ENCODE data around the gene MCF2L.

MCF2L gene

GRCh38 chr13:113016526-113017295, 47.7 kb downstream of the MCF2L start:
- no peak for ATAC-seq
- TF ChIP-seq CSDC2 (CRISPR knock-in tag; IDR thresholded peaks at IDR 0.05) (no peak), SNAI2 (CRISPR knock-in tag; IDR thresholded peaks at IDR 0.05) (no peak), ZFP3 (CRISPR knock-in tag; IDR thresholded peaks at IDR 0.05) (no peak), ISL1 (CRISPR knock-in tag; IDR thresholded peaks at IDR 0.05) (no peak), POU6F1 (CRISPR knock-in tag; IDR thresholded peaks at IDR 0.05; ENCODE audit: borderline replicate concordance, low read depth) (no peak), TCF4 (CRISPR knock-in tag; IDR thresholded peaks at IDR 0.05; ENCODE audit: borderline replicate concordance) (no peak), TOX (CRISPR knock-in tag; IDR thresholded peaks at IDR 0.05; ENCODE audit: borderline replicate concordance) (no peak), RARB (CRISPR knock-in tag; IDR thresholded peaks at IDR 0.05) (no peak), ZNF565 (CRISPR knock-in tag; conservative IDR thresholded peaks at IDR 0.05; ENCODE audit: low read depth) (no peak)

- ATAC-seq: no peak
- TF ChIP-seq TSHZ2 (CRISPR knock-in tag; IDR thresholded peaks at IDR 0.05) (no peak), BACH2 (CRISPR knock-in tag; IDR thresholded peaks at IDR 0.05; ENCODE audit: borderline replicate concordance) (no peak), GLIS3 (CRISPR knock-in tag; IDR thresholded peaks at IDR 0.05) (no peak), TCF4 (CRISPR knock-in tag; IDR thresholded peaks at IDR 0.05; ENCODE audit: borderline replicate concordance) (no peak), ZNF8 (CRISPR knock-in tag; IDR thresholded peaks at IDR 0.05) (no peak), CREB5 (CRISPR knock-in tag; IDR thresholded peaks at IDR 0.05; ENCODE audit: low read depth) (no peak), RARB (CRISPR knock-in tag; IDR thresholded peaks at IDR 0.05) (no peak)
These were observed 48.6 kb downstream of the MCF2L start for GRCh38 chr13:113017506-113018215.

- no peak for ATAC-seq
- no peak for TF ChIP-seq ISL1 (CRISPR knock-in tag; IDR thresholded peaks at IDR 0.05)
- no peak for TF ChIP-seq PATZ1 (CRISPR knock-in tag; IDR thresholded peaks at IDR 0.05; ENCODE audit: borderline replicate concordance)
- TF ChIP-seq CSRNP3 (CRISPR knock-in tag; IDR thresholded peaks at IDR 0.05): no peak
- TF ChIP-seq POU6F1 (CRISPR knock-in tag; IDR thresholded peaks at IDR 0.05; ENCODE audit: borderline replicate concordance, low read depth): no peak
- no peak for TF ChIP-seq RARB (CRISPR knock-in tag; IDR thresholded peaks at IDR 0.05)
- TF ChIP-seq CREB5 (CRISPR knock-in tag; IDR thresholded peaks at IDR 0.05; ENCODE audit: low read depth): no peak
These were observed 49.9 kb downstream of the MCF2L start for GRCh38 chr13:113018676-113019465.
